GM23338 (cell line): Measurements from ENCODE around the gene NELFE. TPM values are rescaled to one million over a fixed set of nuclear protein-coding genes. Genes with fewer than 3 reads are reported as not detected.
A peak's percentile ranks its signal among the peaks of the same experiment; 100 is the strongest.

Experiments
- ATAC-seq: fragments of 200-7000 bp; cut with Tn5 transposase; 3 replicates; pipeline ENCODE4 v1.9.1; 2020
- DNase-seq: peaks from one replicate; pipeline ENCODE4 v3.0.0-alpha.2; 2015; ENCODE audit warnings: low spot score
- H2AFZ ChIP-seq: fragments of 200-600 bp; sonication (generic); 2 replicates; pipeline ENCODE4 v1.8.0; 2016; ENCODE audit warnings: antibody characterized with exemption, mild to moderate bottlenecking, moderate library complexity
- H3F3A ChIP-seq: fragments of 200-600 bp; sonication (generic); replicated peaks from 2 replicates; pipeline ENCODE4 v1.8.0; 2017; ENCODE audit warnings: antibody characterized with exemption, mixed run types, low read depth
- H3K27ac ChIP-seq: fragments of 200-600 bp; sonication (generic); 2 replicates; pipeline ENCODE4 v1.6.1; 2016; ENCODE audit warnings: low read depth
- H3K27me3 ChIP-seq: fragments of 200-600 bp; sonication (generic); 2 replicates; pipeline ENCODE4 v1.8.0; 2016; ENCODE audit warnings: mild to moderate bottlenecking, mixed run types, moderate library complexity; ENCODE audit not compliant: insufficient read depth
- H3K36me3 ChIP-seq: fragments of 200-600 bp; sonication (generic); 2 replicates; pipeline ENCODE4 v1.8.0; 2016; ENCODE audit warnings: mild to moderate bottlenecking; ENCODE audit not compliant: insufficient read depth
- H3K4me1 ChIP-seq: fragments of 200-600 bp; sonication (generic); 2 replicates; pipeline ENCODE4 v1.8.0; 2016; ENCODE audit warnings: mild to moderate bottlenecking, moderate library complexity; ENCODE audit not compliant: insufficient read depth
- H3K4me2 ChIP-seq: fragments of 200-600 bp; sonication (generic); 2 replicates; pipeline ENCODE4 v1.7.1; 2017; ENCODE audit warnings: mixed run types
- H3K4me3 ChIP-seq: fragments of 200-600 bp; sonication (generic); 2 replicates; pipeline ENCODE4 v1.6.1; 2016; ENCODE audit warnings: mixed run types
- H3K79me2 ChIP-seq: fragments of 200-600 bp; sonication (generic); replicated peaks from 2 replicates; pipeline ENCODE4 v1.8.0; 2017; ENCODE audit warnings: mild to moderate bottlenecking; ENCODE audit not compliant: insufficient read depth
- H3K9me2 ChIP-seq: fragments of 200-600 bp; sonication (generic); 2 replicates; pipeline ENCODE4 v1.8.0; 2017; ENCODE audit not compliant: insufficient read depth
- H4K20me1 ChIP-seq: fragments of 200-600 bp; sonication (generic); replicated peaks from 2 replicates; pipeline ENCODE4 v1.8.0; 2017; ENCODE audit warnings: mild to moderate bottlenecking; ENCODE audit not compliant: insufficient read depth
- H3K27ac Mint-ChIP-seq: 2 replicates; pipeline ENCODE4 v1.8.0; 2020; ENCODE audit warnings: inconsistent platforms, mild to moderate bottlenecking, moderate library complexity, mixed read lengths
- H3K27me3 Mint-ChIP-seq: 3 replicates; pipeline ENCODE4 v1.8.0; 2022; ENCODE audit warnings: low read depth, mild to moderate bottlenecking, moderate library complexity, mixed read lengths, inconsistent platforms; ENCODE audit not compliant: insufficient read depth, poor library complexity
- H3K36me3 Mint-ChIP-seq: 3 replicates; pipeline ENCODE4 v1.8.0; 2021; ENCODE audit warnings: low read depth, mild to moderate bottlenecking, inconsistent platforms, moderate library complexity, mixed read lengths
- H3K4me1 Mint-ChIP-seq: 3 replicates; pipeline ENCODE4 v1.8.0; 2020; ENCODE audit warnings: mild to moderate bottlenecking, inconsistent platforms, mixed read lengths
- H3K4me3 Mint-ChIP-seq: 3 replicates; pipeline ENCODE4 v1.8.0; 2021; ENCODE audit warnings: moderate library complexity, mild to moderate bottlenecking, inconsistent platforms, mixed read lengths
- H3K9me3 Mint-ChIP-seq: 3 replicates; pipeline ENCODE4 v1.8.0; 2020; ENCODE audit warnings: moderate library complexity, mild to moderate bottlenecking, inconsistent platforms, mixed read lengths
- EZH2phosphoT487 ChIP-seq: fragments of 200-600 bp; sonication (generic); IDR thresholded peaks from one replicate; pipeline ENCODE4 v1.8.1; 2018; ENCODE audit warnings: antibody characterized with exemption; ENCODE audit not compliant: unreplicated experiment
- NANOG ChIP-seq: IDR thresholded peaks from 2 replicates; pipeline ENCODE4 v1.6.1; 2016; ENCODE audit warnings: antibody characterized with exemption, borderline replicate concordance
- ZNF114 ChIP-seq: fragments of 250-450 bp; sonication (Bioruptor Pico); IDR thresholded peaks from 2 replicates; pipeline ENCODE4 v1.5.0; 2020; ENCODE audit warnings: mild to moderate bottlenecking, moderate library complexity
- ZNF331 ChIP-seq: fragments of 250-450 bp; sonication (Bioruptor Pico); IDR thresholded peaks from 2 replicates; pipeline ENCODE4 v1.5.0; 2020; ENCODE audit warnings: low read depth, mild to moderate bottlenecking, moderate library complexity
- polyA plus RNA-seq: library from polyadenylated mRNA; unstranded; fragments of >200 nt; fragmentation: Nextera tagmentation; extraction: Ambion mirVana; gene quantifications from 2 replicates; pipeline ENCODE4 v1.2.1, GENCODE V29; 2016
- total RNA-seq: library from RNA; depleted of rRNA; stranded (reverse); fragments of >200 nt; shearing (Covaris generic); gene quantifications from 2 replicates; pipeline ENCODE4 v1.2.3, GENCODE V29; 2014
- TF ChIP-seq, protein P1 (sequence below): IDR thresholded peaks from 2 replicates; pipeline ENCODE4 v1.6.1; 2016; ENCODE audit warnings: antibody characterized with exemption
- TF ChIP-seq, protein P2 (sequence below): fragments of 250-450 bp; sonication (Bioruptor Pico); IDR thresholded peaks from 2 replicates; pipeline ENCODE4 v1.5.0; 2020; ENCODE audit warnings: mild to moderate bottlenecking, moderate library complexity
- TF ChIP-seq, protein P3 (sequence below), 2 experiments: fragments of 200-600 bp in 1 of 2; sonication (generic) in 1 of 2; conservative IDR thresholded peaks; 2 replicates each; pipeline versions ENCODE4 v1.5.1 to v1.6.1; 2016 to 2017; ENCODE audit warnings: antibody characterized with exemption in 2 of 2, low read depth in 2 of 2, mild to moderate bottlenecking in 2 of 2, moderate library complexity in 1 of 2

The NELFE gene
- total and polyA plus RNA-seq, 2 experiments from 2014 or later, result 64.0 to 93.4 TPM

DNA sequence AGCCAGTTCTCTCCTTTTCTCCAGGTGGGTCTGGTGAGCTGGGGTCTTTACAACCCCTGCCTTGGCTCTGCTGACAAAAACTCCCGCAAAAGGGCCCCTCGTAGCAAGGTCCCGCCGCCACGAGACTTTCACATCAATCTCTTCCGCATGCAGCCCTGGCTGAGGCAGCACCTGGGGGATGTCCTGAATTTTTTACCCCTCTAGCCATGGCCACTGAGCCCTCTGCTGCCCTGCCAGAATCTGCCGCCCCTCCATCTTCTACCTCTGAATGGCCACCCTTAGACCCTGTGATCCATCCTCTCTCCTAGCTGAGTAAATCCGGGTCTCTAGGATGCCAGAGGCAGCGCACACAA, 13.6 kb downstream of the NELFE start:
- Mint-ChIP-seq H3K27me3 (peaks cover 26% of the 10 kb centered on the region), H3K4me1 (peaks cover 7% of the 10 kb centered on the region), H3K9me3 (peaks cover 3% of the 10 kb centered on the region; the same call in 1 of the 3 replicates), H3K27ac (no peak overlapping the region), H3K4me3 (no peak overlapping the region), H3K36me3 (no peaks in the 10 kb centered on the region; the same call in 2 of the 3 replicates)
- Histone ChIP-seq H4K20me1 (no peaks in the 10 kb centered on the region), H3F3A (no peaks in the 10 kb centered on the region), H3K4me1 (no peaks in the 10 kb centered on the region), H3K36me3 (no peaks in the 10 kb centered on the region), H3K9me2 (no peaks in the 10 kb centered on the region), H3K79me2 (no peaks in the 10 kb centered on the region), H3K27me3 (no peaks in the 10 kb centered on the region), H3K27ac (no peak overlapping the region), H3K4me3 (no peak overlapping the region), H2AFZ (no peak overlapping the region), H3K4me2 (no peak overlapping the region)
- 0 out of 3 replicates have a peak, but pooled peaks have one; percentile 16 for ATAC-seq
- TF ChIP-seq ZNF114 (CRISPR knock-in tag) (no peak), NANOG (no peak), EZH2phosphoT487 (no peak), ZNF331 (CRISPR knock-in tag) (no peak)
- TF ChIP-seq, protein P1, sequence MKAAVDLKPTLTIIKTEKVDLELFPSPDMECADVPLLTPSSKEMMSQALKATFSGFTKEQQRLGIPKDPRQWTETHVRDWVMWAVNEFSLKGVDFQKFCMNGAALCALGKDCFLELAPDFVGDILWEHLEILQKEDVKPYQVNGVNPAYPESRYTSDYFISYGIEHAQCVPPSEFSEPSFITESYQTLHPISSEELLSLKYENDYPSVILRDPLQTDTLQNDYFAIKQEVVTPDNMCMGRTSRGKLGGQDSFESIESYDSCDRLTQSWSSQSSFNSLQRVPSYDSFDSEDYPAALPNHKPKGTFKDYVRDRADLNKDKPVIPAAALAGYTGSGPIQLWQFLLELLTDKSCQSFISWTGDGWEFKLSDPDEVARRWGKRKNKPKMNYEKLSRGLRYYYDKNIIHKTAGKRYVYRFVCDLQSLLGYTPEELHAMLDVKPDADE, result no peak
- TF ChIP-seq, protein P2, sequence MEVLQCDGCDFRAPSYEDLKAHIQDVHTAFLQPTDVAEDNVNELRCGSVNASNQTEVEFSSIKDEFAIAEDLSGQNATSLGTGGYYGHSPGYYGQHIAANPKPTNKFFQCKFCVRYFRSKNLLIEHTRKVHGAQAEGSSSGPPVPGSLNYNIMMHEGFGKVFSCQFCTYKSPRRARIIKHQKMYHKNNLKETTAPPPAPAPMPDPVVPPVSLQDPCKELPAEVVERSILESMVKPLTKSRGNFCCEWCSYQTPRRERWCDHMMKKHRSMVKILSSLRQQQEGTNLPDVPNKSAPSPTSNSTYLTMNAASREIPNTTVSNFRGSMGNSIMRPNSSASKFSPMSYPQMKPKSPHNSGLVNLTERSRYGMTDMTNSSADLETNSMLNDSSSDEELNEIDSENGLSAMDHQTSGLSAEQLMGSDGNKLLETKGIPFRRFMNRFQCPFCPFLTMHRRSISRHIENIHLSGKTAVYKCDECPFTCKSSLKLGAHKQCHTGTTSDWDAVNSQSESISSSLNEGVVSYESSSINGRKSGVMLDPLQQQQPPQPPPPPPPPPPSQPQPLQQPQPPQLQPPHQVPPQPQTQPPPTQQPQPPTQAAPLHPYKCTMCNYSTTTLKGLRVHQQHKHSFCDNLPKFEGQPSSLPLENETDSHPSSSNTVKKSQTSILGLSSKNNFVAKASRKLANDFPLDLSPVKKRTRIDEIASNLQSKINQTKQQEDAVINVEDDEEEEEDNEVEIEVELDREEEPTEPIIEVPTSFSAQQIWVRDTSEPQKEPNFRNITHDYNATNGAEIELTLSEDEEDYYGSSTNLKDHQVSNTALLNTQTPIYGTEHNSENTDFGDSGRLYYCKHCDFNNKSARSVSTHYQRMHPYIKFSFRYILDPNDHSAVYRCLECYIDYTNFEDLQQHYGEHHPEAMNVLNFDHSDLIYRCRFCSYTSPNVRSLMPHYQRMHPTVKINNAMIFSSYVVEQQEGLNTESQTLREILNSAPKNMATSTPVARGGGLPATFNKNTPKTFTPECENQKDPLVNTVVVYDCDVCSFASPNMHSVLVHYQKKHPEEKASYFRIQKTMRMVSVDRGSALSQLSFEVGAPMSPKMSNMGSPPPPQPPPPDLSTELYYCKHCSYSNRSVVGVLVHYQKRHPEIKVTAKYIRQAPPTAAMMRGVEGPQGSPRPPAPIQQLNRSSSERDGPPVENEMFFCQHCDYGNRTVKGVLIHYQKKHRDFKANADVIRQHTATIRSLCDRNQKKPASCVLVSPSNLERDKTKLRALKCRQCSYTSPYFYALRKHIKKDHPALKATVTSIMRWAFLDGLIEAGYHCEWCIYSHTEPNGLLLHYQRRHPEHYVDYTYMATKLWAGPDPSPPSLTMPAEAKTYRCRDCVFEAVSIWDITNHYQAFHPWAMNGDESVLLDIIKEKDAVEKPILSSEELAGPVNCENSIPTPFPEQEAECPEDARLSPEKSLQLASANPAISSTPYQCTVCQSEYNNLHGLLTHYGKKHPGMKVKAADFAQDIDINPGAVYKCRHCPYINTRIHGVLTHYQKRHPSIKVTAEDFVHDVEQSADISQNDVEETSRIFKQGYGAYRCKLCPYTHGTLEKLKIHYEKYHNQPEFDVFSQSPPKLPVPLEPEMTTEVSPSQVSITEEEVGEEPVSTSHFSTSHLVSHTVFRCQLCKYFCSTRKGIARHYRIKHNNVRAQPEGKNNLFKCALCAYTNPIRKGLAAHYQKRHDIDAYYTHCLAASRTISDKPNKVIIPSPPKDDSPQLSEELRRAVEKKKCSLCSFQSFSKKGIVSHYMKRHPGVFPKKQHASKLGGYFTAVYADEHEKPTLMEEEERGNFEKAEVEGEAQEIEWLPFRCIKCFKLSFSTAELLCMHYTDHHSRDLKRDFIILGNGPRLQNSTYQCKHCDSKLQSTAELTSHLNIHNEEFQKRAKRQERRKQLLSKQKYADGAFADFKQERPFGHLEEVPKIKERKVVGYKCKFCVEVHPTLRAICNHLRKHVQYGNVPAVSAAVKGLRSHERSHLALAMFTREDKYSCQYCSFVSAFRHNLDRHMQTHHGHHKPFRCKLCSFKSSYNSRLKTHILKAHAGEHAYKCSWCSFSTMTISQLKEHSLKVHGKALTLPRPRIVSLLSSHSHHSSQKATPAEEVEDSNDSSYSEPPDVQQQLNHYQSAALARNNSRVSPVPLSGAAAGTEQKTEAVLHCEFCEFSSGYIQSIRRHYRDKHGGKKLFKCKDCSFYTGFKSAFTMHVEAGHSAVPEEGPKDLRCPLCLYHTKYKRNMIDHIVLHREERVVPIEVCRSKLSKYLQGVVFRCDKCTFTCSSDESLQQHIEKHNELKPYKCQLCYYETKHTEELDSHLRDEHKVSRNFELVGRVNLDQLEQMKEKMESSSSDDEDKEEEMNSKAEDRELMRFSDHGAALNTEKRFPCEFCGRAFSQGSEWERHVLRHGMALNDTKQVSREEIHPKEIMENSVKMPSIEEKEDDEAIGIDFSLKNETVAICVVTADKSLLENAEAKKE, result no peak
- TF ChIP-seq, protein P3, sequence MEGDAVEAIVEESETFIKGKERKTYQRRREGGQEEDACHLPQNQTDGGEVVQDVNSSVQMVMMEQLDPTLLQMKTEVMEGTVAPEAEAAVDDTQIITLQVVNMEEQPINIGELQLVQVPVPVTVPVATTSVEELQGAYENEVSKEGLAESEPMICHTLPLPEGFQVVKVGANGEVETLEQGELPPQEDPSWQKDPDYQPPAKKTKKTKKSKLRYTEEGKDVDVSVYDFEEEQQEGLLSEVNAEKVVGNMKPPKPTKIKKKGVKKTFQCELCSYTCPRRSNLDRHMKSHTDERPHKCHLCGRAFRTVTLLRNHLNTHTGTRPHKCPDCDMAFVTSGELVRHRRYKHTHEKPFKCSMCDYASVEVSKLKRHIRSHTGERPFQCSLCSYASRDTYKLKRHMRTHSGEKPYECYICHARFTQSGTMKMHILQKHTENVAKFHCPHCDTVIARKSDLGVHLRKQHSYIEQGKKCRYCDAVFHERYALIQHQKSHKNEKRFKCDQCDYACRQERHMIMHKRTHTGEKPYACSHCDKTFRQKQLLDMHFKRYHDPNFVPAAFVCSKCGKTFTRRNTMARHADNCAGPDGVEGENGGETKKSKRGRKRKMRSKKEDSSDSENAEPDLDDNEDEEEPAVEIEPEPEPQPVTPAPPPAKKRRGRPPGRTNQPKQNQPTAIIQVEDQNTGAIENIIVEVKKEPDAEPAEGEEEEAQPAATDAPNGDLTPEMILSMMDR (conservative IDR thresholded peaks at IDR 0.05; ENCODE audit: low read depth in 2 of 2), result no peak
- DNase-seq, result no peak
